HG03280 (cell line): ENCODE measurements around the gene CCDC88B.

Source experiments
- ATAC-seq: cut with Tn5 transposase; IDR thresholded peaks from one replicate; pipeline ENCODE4 v1.9.1; 2021; ENCODE audit warnings: mild to moderate bottlenecking, moderate library complexity; ENCODE audit not compliant: unreplicated experiment

The CCDC88B gene

DNA sequence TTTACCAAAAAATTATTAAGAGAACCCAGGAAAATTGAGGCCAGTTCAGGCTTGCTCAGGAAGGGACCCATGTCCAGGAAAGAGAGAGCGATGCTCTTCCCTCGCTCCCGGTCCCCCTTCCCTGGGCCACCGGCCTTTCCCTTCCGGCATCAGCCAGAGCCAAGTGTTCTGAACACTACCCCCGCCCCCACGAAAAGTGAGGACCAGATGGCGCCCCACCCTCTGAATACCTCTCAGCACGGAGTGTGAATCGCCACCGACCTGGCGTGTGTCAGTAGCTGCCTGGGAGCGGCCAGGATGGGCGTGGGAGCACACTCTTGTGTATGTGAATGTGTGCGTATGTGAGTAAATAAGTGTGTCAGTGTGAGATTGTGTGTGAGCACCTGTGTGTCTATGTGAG, 39.2 kb downstream of the CCDC88B start:
- no peak for ATAC-seq

DNA sequence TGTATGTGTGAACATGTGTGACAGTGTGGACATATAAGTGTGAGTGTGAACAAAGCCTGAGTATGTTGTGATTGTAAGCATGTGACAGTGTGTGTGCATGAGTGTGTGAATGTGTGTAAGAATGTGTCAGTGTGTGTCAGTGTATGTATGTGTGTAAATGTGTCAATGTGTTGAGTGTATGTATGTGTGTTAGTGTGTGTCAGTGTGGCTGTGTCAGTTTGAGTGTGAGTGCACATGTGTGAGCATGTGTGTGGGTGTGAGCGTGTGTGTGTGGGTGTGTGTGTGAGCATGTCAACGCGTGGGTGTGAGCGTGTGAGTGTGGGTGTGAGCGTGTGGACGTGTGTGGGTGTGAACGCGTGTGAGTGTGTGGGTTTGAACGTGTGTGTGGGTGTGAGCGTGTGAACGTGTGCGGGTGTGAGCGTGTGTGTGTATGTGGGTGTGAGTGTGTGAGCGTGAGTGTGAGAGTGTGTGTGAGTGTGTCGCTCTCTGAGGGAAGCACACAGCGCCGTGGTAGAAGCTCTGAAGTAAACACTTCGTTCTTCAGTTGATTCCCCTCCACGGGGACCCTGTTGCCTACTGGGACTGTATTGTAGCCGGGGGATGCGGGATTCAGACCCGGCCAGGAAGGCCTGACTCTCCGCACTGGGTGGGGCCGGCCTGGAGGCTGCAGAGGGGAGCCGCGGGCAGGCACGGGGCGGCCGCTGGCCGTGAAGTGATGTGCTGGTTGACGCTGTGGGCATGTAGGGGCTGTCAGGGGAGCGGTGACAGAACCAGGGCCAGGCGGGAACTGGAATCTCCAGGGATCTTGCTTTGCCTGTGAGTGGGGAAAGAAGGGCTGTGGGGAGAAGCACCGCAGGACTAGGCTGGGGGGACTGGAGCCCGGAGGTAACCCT, 40.1 kb downstream of the CCDC88B start:
- no peak for ATAC-seq

DNA sequence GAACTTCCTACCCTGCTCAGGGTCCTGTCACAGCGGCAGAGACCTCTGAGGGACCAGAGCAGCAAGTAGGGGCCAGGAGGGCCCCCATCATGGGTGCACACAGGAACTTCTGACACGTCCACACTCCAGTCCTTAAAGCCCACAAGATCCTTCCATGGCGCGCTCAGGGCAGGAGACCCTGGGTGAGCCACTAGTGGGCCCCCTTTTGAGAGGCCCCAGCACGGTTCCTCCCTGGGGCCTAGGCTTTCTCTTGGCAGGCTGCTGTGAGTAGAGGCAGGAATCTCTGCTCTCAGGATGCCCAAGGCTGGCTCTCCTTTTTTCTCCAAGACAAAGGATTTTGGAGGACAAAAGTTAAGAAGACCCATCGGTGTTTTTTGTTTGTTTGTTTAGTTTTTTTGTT, 41.3 kb downstream of the CCDC88B start:
- ATAC-seq, result no peak

DNA sequence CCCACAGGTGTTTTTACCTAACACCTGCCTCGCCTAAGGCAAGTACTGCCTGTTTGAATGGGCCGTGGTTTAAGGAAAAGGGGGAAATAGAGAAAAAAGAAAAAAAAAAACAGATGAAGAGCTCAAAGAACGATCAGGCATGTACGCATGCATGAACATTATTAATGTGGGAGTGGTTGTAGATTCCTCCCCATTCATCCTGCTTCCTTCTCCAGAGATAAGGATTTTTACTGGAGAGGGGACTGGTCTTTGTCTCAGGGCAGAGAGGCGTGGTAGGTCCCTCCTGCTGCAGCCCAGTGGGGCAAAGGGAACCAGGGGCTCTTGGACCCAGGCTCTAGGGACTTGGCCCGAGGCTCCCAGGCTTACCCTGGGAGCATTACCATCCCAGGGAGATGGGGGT, 42.0 kb downstream of the CCDC88B start:
- ATAC-seq, result no peak

DNA sequence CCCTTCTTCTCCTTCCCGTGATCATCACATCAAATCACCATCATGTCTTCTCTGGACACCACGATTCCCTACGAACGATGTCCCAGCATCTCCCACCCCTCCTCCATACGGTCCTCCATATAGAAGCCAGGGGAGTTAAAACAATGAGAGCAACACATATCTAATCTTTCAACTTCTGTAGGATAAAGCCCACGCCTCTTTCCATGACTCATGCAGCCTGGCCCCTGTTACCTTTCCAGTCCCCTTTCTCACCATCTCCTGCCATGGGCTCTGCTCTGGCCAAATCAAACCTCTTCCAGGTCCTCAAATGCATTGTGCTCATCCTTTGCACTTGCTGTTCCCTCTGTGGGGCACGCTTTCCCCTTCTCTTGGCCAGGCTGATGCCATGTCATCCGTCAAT, 42.6 kb downstream of the CCDC88B start:
- no peak for ATAC-seq

DNA sequence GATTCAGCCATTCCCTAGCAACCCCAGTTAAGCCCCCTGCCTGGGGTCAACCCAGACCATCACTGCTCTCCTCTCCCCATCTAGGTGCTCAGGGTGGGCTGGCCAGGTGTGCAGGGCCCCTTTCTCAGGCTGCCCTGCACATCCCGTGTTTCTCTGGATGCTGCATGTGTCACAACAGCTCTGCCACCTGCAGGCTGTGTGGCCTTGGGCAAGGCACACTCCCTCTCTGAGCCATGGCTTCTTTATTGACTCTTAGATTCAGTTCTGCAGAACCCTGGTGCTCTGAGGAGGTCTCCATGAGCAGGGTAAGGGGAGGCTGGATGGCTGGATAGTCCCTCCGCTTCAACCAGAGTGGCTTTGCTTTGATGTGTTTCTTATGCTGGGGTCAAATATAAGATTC, 43.6 kb downstream of the CCDC88B start:
- ATAC-seq, result no peak

DNA sequence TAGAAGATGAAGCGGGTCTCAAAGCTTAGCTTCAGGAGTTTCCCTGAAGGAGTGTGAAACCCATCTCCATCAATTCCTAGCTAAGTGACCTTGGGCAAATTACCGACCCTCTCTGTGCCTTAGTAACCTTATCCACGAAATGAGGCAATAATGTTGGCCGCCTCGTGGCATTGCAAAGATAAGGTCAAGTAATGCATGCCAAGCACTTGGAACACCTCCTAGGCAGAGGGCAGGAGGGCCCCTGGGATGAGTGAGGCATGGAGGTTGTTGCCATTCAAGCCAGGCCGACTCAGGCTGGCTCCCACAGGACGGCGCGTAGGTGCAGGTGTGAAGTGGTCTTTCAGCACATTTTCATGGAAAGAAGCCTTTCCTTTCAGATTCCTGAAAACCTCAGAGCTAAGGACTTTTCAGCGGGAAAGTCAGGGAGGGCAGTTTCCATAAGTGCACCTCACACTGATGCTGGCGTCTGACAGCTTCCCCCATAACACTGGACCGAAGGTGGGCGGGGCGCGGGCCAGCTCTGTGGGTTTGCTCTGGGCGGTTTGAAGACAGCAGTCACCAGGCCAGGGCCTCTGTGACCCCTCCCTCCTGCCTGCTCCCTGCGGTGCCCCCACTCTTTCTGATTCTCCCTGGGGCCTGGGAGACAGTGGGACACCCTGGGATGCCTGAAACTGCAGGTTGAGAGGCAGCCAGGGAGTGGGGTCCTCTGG, 44.2 kb downstream of the CCDC88B start:
- ATAC-seq, result no peak

DNA sequence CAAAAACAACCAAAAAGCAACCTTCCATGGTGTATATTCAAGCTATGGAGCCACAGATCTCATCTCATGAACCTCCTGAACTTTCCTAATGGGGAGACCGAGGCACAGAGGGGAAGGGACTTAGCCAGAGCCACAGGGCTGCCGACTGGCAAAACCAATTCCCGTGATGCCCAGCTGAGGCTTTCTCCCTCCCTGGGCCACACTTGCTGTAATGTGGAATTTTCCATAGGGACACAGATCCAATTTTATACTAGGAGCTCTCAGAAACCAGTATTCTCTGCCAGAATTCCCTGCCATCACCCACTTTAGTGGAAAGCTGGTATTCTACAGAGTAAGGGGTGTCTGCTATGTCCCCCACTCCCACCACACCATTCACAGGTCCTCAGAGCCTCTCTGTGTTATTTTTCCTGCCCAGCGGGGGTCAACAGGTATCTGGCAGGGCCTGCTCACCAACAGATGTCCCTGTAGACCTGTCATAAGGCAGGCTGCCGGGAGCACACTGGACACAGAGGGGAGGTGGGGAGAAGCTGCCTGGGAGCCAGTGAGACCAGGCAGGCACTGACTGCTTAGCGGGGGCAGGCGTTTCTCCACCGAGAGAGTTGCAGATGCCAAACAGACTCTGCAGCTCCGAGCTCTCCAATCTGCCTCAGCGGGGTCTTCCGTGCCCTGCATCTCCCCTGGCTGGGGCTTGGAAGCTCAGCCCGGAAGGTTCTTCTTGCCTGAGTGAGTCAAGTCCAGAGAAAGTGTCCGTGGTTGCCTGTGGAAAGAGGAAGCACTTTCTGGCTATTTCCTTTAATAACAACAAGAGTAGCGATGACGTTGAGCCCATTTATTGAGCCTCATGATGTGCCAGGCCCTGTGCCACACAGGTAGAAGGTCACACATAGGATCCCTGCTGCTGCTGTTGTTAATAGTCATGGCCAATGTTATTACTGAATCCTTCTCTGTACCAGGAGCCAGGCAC, 45.3 kb downstream of the CCDC88B start:
- ATAC-seq, result no peak

DNA sequence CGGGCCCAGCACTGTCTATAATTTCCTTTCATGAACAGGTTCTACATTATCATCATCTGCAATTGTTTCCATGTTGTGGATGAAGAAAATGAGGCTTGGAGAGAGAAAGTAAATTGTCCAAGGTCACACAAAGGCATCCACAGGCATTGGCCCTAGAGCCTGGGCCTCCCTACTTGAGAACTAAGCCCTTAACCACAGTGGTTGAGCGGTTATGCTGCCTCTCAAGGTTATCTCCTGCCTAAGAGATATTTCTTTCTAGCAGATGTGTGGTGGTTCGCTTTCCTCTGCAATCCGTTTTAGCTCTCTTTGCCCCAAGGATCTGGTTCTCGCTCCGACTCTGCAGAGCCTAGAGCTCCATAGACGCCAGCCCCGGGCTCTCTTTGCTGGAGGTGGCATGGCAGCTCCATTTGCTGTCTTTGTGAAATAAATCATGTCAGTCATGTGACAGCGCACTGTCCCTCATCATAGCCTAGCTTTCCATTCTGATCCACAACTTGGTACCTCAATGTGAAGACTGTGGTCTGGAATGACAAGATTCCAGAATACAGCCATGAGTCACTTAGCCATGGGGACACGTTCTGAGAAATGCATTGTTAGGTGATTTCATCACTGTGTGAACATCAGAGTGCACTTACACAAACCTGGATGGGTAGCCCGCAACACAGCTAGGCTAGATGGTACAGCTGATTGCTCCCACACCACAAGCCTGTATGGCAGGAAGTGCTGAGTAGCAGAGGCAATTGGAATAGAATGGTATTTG, 46.1 kb downstream of the CCDC88B start:
- no peak for ATAC-seq

DNA sequence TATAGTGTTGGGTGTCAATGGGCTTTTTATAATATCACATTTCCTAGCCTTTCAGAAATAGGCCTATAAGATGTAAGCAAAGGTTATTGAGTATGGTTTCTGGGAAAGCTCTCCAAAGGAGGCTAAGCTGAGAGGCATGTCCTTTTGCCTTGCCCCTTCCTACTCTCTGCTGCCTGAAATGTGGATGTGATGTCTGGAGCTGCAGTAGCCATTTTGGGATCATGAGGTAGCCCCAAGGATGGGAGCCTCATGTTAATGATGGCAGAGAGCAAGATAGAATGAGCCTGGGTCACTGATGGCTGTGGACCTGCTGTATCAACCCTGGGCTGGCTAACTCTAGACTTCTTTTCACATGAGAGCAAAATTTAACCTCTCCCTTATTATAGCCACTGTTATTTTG, 47.9 kb downstream of the CCDC88B start:
- ATAC-seq, result no peak

DNA sequence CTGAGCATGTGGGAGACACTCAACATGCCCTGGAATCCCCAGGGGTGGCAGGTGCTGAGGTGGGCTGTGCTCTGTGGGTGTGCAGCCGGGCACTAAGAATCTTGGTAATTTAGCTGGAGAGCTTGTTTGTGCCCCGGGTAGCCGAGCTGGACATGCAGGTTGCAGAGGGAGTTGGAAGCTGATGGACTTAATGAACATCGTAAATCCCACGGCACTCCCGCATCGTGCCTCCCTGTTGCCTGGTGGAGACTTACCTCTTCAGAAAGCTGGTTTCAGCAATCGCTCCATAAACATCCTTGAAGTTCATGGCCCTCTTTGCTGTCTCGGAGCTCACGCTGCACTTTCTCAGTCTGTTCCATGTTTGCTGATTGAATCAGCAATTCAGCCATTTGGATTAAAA, 48.9 kb downstream of the CCDC88B start:
- ATAC-seq, result no peak

DNA sequence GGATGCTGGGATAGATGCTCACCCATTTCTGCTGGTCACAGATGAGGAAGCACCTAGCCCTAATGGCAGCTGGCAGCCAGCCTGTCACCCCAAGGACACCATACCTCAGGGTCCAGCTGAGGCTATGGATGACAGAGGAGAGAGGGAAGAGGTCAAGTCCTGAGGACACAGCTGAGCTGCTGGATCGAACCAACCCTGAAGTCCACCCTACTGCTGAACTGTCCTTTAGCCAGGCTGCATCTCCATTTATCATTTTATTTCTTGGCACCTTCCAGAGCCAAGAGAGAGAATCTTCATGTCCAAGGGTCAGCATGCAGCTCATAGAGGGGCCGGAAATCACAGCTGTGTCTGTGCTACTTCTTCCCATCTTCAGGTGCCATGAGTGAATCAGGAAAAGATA, 49.8 kb downstream of the CCDC88B start:
- no peak for ATAC-seq

DNA sequence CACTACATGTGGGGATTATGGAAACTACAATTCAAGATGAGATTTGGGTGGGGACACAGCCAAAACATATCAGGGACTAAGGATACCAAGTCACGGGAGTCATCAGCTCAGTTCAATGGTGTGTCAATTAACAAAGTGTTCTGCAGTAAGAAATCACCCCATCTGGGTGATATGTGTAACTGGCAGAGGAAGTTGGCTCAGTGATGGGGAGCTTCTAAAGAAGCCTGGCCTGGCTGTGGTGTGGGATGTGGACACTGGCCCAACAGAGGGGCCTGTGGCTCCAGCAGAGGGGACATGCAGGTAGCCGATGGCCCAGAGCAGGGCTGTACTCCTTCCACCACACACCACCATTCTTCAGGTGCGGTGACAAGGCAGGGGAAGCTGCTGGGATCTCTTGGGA, 50.6 kb downstream of the CCDC88B start:
- no peak for ATAC-seq

DNA sequence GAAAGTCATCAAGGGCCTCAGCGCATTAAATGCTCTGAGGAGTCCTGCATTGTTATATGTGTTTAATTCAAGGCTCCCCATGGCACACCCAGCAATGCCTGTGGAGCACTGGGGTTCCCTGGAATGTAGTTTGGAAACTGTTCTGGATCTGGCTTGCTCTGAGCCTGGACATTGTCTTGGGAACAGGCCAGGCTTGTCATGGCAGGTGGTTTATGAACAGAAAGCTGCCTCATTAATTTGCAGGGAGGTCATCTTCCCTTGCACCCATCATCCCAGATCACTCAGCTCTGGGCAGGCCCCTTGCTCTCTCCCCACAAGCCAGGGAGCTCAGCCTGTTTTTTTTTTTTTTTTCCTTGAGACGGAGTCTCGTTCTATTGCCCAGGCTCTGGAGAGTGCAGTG, 51.8 kb downstream of the CCDC88B start:
- ATAC-seq, result no peak

DNA sequence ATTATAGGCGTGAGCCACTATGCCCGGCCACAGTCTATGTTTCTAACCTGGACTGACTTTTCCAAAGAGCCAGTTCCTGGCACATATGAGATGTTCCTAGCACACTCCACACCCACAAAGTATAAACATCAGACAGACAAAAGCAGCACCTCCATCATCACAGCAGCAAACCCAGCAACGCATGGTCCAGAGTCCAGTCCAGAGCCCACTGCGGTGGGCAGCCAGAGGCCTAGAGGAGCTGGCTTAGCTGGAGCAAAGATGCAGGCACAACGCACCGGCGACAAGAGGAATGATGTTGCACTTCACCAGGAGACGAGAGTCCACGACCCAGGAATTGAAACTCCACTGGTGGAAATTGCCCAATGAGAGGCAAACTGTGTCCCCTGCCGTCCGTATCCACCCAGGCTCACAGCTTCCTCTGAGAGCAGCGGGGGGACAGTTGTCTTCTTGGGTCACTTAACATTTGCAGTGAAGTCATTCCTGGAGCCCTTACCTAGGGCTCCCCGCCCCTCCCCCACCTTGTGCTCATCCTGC, 55.6 kb downstream of the CCDC88B start:
- ATAC-seq, result no peak

DNA sequence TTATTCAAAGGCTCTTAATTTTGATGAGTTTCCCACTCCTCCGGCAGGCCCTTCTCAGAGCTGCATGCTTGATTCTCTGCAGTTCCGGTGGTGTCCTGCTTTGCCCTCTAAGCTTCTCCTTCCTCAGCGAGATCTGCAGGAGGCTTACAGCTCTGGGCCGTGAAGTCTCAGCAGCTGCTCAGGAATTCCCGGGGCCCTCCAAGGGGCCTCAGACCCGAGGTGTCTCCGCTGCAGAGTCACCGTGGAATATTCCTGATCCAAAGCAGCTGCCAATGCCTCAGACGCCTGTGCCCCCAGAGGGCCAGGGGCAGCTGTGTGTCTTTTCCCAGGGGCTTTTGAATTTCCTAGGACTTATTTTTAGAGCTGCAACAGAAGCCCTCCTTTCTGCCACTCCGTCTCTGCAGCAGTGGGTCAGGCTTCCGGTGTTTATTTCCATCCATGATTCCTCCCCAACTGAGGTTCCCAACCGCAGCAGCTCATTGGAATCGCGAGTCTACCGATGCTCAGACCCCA, 56.1 kb downstream of the CCDC88B start:
- ATAC-seq, result no peak

DNA sequence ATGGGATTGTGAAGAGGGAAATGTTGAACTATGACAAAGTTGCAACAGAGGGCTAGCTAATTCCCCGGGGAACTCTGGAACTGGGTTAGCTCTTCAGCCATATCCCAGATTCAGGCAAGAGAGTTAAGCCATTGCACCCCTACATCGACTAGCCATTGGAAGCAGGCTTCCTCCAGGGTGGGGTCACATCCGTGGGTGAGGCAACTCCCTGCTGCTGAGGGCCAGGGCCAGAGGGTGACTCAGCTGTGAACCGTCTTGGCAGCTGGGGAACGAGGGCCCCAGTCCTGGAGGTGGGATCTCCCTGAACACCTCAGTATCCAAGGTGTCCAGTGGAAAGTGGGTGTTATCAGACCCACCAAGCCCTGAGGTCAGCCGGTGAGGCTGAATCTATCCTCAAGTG, 60.1 kb downstream of the CCDC88B start:
- ATAC-seq, result no peak

DNA sequence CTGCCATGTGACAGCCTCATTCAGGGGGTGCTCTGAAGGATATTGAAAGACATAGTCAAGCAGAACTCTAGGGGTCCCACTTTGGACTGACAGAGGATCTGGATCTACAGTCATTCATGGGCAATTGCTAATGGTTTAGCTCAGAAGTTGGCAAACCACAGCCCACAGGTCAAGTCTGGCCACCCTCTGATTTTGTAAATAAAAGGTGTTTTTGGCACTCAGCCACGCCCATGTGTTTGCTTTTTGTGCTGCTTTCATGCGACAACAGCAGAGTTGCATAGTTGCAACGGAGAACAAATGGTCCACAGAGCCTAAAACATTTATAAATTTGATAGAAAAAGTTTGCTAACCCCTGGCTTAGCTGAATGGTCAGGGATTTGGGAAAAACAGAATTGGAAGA, 60.7 kb downstream of the CCDC88B start:
- no peak for ATAC-seq

DNA sequence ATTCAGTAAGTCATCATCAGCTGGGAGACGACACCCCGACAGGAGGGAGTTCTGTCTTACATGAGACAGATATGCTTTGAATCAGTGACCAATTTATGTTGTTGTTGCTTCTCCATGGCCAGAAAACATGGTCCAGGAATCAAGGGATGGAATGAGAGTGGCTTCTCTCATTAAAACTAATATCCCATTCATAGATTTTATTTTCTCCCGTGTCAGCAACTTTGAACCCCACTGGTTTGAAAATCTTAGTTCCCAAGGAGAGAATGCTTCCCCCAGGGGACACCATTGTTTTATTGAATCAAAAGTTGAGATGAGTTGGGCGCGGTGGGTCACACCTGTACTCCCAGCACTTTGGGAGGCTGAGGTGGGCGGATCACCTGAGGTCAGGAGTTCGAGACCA, 61.8 kb downstream of the CCDC88B start:
- ATAC-seq, result no peak

DNA sequence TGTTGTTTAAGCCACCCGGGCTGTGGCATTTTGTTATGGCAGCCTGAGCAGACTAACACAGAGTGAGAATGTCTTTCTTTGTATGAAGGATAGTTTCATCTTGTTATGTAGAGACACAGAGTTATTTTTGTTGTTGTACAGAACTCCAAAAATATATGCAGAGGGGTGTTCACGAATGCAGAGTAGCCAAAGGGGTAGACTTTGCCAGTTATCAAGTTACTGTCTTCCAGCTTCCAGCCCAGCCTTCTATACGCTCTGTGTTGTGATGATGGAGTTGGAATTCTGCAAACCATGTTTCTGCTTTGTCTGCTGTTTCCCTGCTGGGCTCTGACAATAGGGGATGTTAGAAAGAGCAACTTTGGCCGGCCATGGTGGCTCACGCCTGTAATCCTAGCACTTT, 63.1 kb downstream of the CCDC88B start:
- no peak for ATAC-seq
